ENCODE measurements around the gene IL1RAPL2.
"Not testable (repeated sequence)": the region's sequence is repeated elsewhere in the genome, so short reads cannot be mapped to it uniquely, and the experiment has no call there.

Gene IL1RAPL2

GRCh38 chrX:105664243-105664642 lies 1098.2 kb downstream of the IL1RAPL2 start:
- H3K9me3 ChIP-seq (ENCODE audit: control insufficient read depth, insufficient read depth, low read depth, low read length), result no peaks in the 10 kb centered on the region
- H3K4me3 ChIP-seq (ENCODE audit: low read depth, low read length), result no peak overlapping the region
- TF ChIP-seq ZNF76 (tag by site-specific recombination; IDR thresholded peaks at IDR 0.05; ENCODE audit: borderline replicate concordance, low read depth), result no peak
- TF ChIP-seq, protein P1, sequence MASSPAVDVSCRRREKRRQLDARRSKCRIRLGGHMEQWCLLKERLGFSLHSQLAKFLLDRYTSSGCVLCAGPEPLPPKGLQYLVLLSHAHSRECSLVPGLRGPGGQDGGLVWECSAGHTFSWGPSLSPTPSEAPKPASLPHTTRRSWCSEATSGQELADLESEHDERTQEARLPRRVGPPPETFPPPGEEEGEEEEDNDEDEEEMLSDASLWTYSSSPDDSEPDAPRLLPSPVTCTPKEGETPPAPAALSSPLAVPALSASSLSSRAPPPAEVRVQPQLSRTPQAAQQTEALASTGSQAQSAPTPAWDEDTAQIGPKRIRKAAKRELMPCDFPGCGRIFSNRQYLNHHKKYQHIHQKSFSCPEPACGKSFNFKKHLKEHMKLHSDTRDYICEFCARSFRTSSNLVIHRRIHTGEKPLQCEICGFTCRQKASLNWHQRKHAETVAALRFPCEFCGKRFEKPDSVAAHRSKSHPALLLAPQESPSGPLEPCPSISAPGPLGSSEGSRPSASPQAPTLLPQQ (tag by site-specific recombination; IDR thresholded peaks at IDR 0.05), result no peak
- TF ChIP-seq ZNF510 (tag by site-specific recombination; IDR thresholded peaks at IDR 0.05; ENCODE audit: insufficient replicate concordance), result no peak
- TF ChIP-seq PRDM1 (tag by site-specific recombination; IDR thresholded peaks at IDR 0.05), result no peak
- TF ChIP-seq ZNF133 (tag by site-specific recombination; IDR thresholded peaks at IDR 0.05), result no peak
- TF ChIP-seq ZEB2 (tag by site-specific recombination; IDR thresholded peaks at IDR 0.05), result no peak
- no peak for TF ChIP-seq ZNF202 (tag by site-specific recombination; IDR thresholded peaks at IDR 0.05; ENCODE audit: borderline replicate concordance)
- TF ChIP-seq KLF9 (tag by site-specific recombination; IDR thresholded peaks at IDR 0.05; ENCODE audit: low read depth), result no peak
- TF ChIP-seq, protein P2, sequence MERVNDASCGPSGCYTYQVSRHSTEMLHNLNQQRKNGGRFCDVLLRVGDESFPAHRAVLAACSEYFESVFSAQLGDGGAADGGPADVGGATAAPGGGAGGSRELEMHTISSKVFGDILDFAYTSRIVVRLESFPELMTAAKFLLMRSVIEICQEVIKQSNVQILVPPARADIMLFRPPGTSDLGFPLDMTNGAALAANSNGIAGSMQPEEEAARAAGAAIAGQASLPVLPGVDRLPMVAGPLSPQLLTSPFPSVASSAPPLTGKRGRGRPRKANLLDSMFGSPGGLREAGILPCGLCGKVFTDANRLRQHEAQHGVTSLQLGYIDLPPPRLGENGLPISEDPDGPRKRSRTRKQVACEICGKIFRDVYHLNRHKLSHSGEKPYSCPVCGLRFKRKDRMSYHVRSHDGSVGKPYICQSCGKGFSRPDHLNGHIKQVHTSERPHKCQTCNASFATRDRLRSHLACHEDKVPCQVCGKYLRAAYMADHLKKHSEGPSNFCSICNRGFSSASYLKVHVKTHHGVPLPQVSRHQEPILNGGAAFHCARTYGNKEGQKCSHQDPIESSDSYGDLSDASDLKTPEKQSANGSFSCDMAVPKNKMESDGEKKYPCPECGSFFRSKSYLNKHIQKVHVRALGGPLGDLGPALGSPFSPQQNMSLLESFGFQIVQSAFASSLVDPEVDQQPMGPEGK (tag by site-specific recombination; IDR thresholded peaks at IDR 0.05), result no peak
- no peak for TF ChIP-seq SETDB1 (IDR thresholded peaks at IDR 0.05; ENCODE audit: insufficient read length, low read length)
- no peak for TF ChIP-seq ZNF664 (tag by site-specific recombination; IDR thresholded peaks at IDR 0.05)
- TF ChIP-seq SCRT2 (tag by site-specific recombination; IDR thresholded peaks at IDR 0.05), result no peak
- TF ChIP-seq FEZF1 (tag by site-specific recombination; IDR thresholded peaks at IDR 0.05), result no peak
- ChIA-PET CTCF (no interaction called here), POLR2A (no interaction called here)
- H3K36me3 ChIP-seq (ENCODE audit: control insufficient read depth in 2 of 2, insufficient read depth in 1 of 2, low read length in 2 of 2), result no peaks in the 10 kb centered on the region
- no peak overlapping the region for H3K27ac ChIP-seq (ENCODE audit: extremely low read depth, low read depth, low read length)
- H3K4me1 ChIP-seq (ENCODE audit: control insufficient read depth, insufficient read depth, low read length), result no peaks in the 10 kb centered on the region

DNA sequence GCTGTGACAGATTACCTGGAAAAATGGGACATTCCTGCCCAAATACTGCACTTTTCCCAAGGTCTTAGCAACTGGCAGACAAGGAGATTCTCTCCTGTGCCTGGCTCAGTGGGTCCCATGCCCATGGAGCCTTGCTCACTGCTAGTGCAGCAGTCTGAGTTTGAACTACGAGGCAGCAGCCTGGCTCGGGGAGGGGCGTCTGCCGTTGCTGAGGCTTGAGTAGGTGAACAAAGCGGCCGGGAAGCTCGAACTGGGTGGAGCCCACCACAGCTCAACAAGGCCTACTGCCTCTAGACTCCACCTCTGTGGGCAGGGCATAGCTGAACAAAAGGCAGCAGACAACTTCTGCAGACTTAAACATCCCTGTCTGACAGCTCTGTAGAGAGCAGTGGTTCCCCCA lies 1118.3 kb downstream of the IL1RAPL2 start:
- H3K4me1 ChIP-seq (ENCODE audit: control insufficient read depth, insufficient read depth, low read length); H3K4me3 ChIP-seq (ENCODE audit: low read depth, low read length); H3K9me3 ChIP-seq (ENCODE audit: control insufficient read depth, insufficient read depth, low read depth, low read length); H3K36me3 ChIP-seq (ENCODE audit: control insufficient read depth in 2 of 2, insufficient read depth in 1 of 2, low read length in 2 of 2); H3K27ac ChIP-seq (ENCODE audit: extremely low read depth, low read depth, low read length); POLR2A ChIA-PET; CTCF ChIA-PET: not testable (repeated sequence)

DNA sequence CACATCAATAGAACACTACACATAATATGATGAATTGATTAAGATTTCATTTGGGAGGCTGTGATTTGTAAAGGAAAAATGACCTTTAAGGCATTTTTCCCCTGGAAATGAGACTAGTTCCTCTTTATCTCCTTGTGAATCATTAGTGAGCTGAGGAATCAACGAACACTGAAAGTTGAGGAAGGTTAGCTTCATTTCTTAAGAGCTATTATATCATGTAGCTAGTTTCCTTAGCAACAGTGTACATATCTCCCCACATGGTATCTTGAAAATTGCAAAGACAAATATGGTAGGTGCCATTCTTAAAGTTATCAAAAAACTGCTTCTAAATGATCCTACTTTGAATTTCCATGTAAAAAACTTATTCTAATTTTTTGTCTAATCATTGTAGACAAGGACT lies 1128.8 kb downstream of the IL1RAPL2 start:
- ChIA-PET CTCF (interaction anchor here (0.6 kb wide), 1 partner anchor 36 kb away, joined by 4 read pairs; no protein-coding TSS in a partner anchor), POLR2A (no interaction called here)
- no peak for TF ChIP-seq ZNF600 (tag by site-specific recombination; IDR thresholded peaks at IDR 0.05)
- no peak for TF ChIP-seq SP2 (tag by site-specific recombination; IDR thresholded peaks at IDR 0.05)
- TF ChIP-seq ZNF394 (tag by site-specific recombination; IDR thresholded peaks at IDR 0.05; ENCODE audit: borderline replicate concordance), result no peak
- no peak for TF ChIP-seq ELK4 (IDR thresholded peaks at IDR 0.05; ENCODE audit: borderline replicate concordance, low read depth, low read length)
- TF ChIP-seq ZNF10 (tag by site-specific recombination; IDR thresholded peaks at IDR 0.05), result no peak
- no peak for TF ChIP-seq ZIC2 (tag by site-specific recombination; IDR thresholded peaks at IDR 0.05)
- TF ChIP-seq ZNF530 (tag by site-specific recombination; IDR thresholded peaks at IDR 0.05; ENCODE audit: low read depth), result no peak
- TF ChIP-seq, protein P3, sequence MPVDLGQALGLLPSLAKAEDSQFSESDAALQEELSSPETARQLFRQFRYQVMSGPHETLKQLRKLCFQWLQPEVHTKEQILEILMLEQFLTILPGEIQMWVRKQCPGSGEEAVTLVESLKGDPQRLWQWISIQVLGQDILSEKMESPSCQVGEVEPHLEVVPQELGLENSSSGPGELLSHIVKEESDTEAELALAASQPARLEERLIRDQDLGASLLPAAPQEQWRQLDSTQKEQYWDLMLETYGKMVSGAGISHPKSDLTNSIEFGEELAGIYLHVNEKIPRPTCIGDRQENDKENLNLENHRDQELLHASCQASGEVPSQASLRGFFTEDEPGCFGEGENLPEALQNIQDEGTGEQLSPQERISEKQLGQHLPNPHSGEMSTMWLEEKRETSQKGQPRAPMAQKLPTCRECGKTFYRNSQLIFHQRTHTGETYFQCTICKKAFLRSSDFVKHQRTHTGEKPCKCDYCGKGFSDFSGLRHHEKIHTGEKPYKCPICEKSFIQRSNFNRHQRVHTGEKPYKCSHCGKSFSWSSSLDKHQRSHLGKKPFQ (tag by site-specific recombination; IDR thresholded peaks at IDR 0.05), result no peak
- TF ChIP-seq GLI2 (tag by site-specific recombination; IDR thresholded peaks at IDR 0.05; ENCODE audit: borderline replicate concordance, low read depth), result no peak
- no peak for TF ChIP-seq ZNF23 (tag by site-specific recombination; IDR thresholded peaks at IDR 0.05; ENCODE audit: borderline replicate concordance)
- no peak for TF ChIP-seq ZNF2 (tag by site-specific recombination; IDR thresholded peaks at IDR 0.05)
- H3K4me1 ChIP-seq (ENCODE audit: control insufficient read depth, insufficient read depth, low read length), result no peaks in the 10 kb centered on the region
- no peak overlapping the region for H3K27ac ChIP-seq (ENCODE audit: extremely low read depth, low read depth, low read length)
- no peaks in the 10 kb centered on the region for H3K36me3 ChIP-seq (ENCODE audit: control insufficient read depth in 2 of 2, insufficient read depth in 1 of 2, low read length in 2 of 2)
- no peaks in the 10 kb centered on the region for H3K9me3 ChIP-seq (ENCODE audit: control insufficient read depth, insufficient read depth, low read depth, low read length)
- H3K4me3 ChIP-seq (ENCODE audit: low read depth, low read length), result no peak overlapping the region

Measured in HEK293 (cell line).